Measurements from ENCODE around the gene SEMA7A.
"Not testable (repeated sequence)": the region's sequence is repeated elsewhere in the genome, so short reads cannot be mapped to it uniquely, and the experiment has no call there.

DNA sequence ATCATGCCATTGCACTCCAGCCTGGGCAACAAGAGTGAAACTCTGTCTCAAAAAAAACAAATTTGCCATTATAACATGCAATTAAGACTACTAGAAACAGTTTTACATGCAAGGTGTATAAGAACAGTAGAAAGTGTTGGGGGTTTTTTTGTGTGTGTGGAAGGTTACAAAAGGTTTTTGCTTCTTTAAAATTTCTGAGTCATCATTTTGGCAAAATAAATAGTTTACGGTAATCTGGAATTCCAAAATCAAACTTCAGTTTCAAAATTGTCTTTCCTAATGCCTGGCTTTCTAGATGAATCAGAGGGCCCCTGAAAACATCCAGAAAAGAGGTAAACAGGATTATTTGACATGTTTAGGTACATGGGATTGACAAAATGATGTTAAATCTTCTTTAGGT, 72.9 kb downstream of the SEMA7A start:
- TF ChIP-seq, protein P1, sequence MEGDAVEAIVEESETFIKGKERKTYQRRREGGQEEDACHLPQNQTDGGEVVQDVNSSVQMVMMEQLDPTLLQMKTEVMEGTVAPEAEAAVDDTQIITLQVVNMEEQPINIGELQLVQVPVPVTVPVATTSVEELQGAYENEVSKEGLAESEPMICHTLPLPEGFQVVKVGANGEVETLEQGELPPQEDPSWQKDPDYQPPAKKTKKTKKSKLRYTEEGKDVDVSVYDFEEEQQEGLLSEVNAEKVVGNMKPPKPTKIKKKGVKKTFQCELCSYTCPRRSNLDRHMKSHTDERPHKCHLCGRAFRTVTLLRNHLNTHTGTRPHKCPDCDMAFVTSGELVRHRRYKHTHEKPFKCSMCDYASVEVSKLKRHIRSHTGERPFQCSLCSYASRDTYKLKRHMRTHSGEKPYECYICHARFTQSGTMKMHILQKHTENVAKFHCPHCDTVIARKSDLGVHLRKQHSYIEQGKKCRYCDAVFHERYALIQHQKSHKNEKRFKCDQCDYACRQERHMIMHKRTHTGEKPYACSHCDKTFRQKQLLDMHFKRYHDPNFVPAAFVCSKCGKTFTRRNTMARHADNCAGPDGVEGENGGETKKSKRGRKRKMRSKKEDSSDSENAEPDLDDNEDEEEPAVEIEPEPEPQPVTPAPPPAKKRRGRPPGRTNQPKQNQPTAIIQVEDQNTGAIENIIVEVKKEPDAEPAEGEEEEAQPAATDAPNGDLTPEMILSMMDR (conservative IDR thresholded peaks at IDR 0.05 in 1 of 2, IDR thresholded peaks at IDR 0.05 in 1 of 2; ENCODE audit: extremely low read depth in 1 of 2, insufficient read depth in 1 of 2, low read depth in 1 of 2, low read length in 2 of 2) = not testable (repeated sequence)
- TF ChIP-seq EZH2 (IDR thresholded peaks at IDR 0.05; ENCODE audit: borderline replicate concordance, low read length) = not testable (repeated sequence)
